Activated effector memory CD4-positive, alpha-beta T cell treated with anti-CD3 and anti-CD28 coated beads, Interleukin-2, amount 50 U/mL, for 16 hours (primary cell): ENCODE results near the gene COPG2.

ENCODE experiments used
- DNase-seq: peaks from one replicate; pipeline ENCODE4 v3.0.0-alpha.2; 2020

The COPG2 gene

GRCh38 chr7:130463553-130464434 is 204.8 kb downstream of the COPG2 start:
- no peak for DNase-seq

GRCh38 chr7:130461272-130461671 is 207.3 kb downstream of the COPG2 start:
- no peak for DNase-seq

DNA sequence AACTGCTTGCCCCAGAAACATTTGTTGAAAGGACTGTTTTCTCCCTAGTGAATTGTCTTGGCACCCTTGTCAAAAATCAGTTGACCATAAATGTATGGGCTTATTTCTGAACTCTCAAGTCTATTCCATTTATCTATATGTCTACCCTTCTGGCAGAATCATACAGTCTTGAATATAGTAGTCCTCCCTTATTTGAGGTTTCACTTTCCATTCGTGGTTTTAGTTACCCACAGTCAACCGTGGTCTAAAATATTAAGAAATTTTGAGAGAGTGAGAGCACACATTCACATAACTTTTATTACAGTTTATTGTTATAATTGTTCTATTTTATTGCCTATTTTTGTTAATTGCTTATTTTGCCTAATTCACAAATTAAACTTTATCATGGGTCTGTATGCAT is 210.3 kb downstream of the COPG2 start:
- DNase-seq = no peak
